Liver (tissue), 9 donors: ENCODE measurements around the gene TBX1. TPM values are rescaled to one million over a fixed set of nuclear protein-coding genes. Genes with fewer than 3 reads are reported as not detected.

ENCODE experiments used
- DNase-seq: peaks from one replicate; pipeline ENCODE4 v3.0.0-alpha.2; 2017; ENCODE audit warnings: low spot score
- H3K27ac ChIP-seq, 2 donors: one replicate each; pipeline ENCODE4 v1.7.0; 2013; ENCODE audit warnings: inconsistent platforms in 2 of 2, low read length in 2 of 2, control low read depth in 1 of 2, low read depth in 1 of 2, mild to moderate bottlenecking in 1 of 2
- H3K27me3 ChIP-seq, 4 donors: one replicate each; pipeline versions ENCODE4 v1.6.1 to v1.7.0; 2013; ENCODE audit warnings: low read length in 3 of 4, inconsistent platforms in 1 of 4, mild to moderate bottlenecking in 1 of 4, moderate library complexity in 1 of 4; ENCODE audit not compliant: control insufficient read depth in 4 of 4, insufficient read depth in 4 of 4
- H3K36me3 ChIP-seq, 4 donors: one replicate each; pipeline versions ENCODE4 v1.6.1 to v1.7.0; 2013; ENCODE audit warnings: low read length in 3 of 4, mild to moderate bottlenecking in 3 of 4, low read depth in 1 of 4, moderate library complexity in 1 of 4; ENCODE audit not compliant: control insufficient read depth in 4 of 4, insufficient read depth in 3 of 4
- H3K4me1 ChIP-seq, 4 donors: one replicate each; pipeline versions ENCODE4 v1.6.1 to v1.7.0; 2013; ENCODE audit warnings: low read length in 3 of 4, mild to moderate bottlenecking in 3 of 4, moderate library complexity in 1 of 4; ENCODE audit not compliant: control insufficient read depth in 4 of 4, insufficient read depth in 4 of 4
- H3K4me3 ChIP-seq, 3 donors: one replicate each; pipeline versions ENCODE4 v1.6.1 to v1.7.0; 2013; ENCODE audit warnings: low read length in 3 of 3, control low read depth in 1 of 3, low read depth in 1 of 3, mild to moderate bottlenecking in 1 of 3
- H3K9ac ChIP-seq, 2 donors: one replicate each; pipeline ENCODE4 v1.7.0; 2013; ENCODE audit warnings: low read length in 2 of 2, mild to moderate bottlenecking in 2 of 2, moderate library complexity in 2 of 2, control low read depth in 1 of 2, low read depth in 1 of 2
- H3K9me3 ChIP-seq, 4 donors: one replicate each; pipeline versions ENCODE4 v1.6.1 to v1.7.0; 2013; ENCODE audit warnings: low read length in 3 of 4; ENCODE audit not compliant: control insufficient read depth in 4 of 4
- CTCF ChIP-seq: fragments of 150-350 bp; IDR thresholded peaks from 2 replicates; pipeline ENCODE4 v1.5.1; 2017; ENCODE audit warnings: improper control_type of control experiment, low read depth, low read length; ENCODE audit not compliant: missing input control
- EGR1 ChIP-seq, 2 donors: IDR thresholded peaks; 2 replicates each; pipeline ENCODE4 v1.6.1; 2016 to 2018; ENCODE audit warnings: antibody characterized with exemption in 2 of 2, low read depth in 2 of 2
- FOXA1 ChIP-seq: IDR thresholded peaks from 2 replicates; pipeline ENCODE4 v1.6.1; 2016; ENCODE audit warnings: antibody characterized with exemption
- FOXA2 ChIP-seq: IDR thresholded peaks from 2 replicates; pipeline ENCODE4 v1.6.1; 2016; ENCODE audit warnings: antibody characterized with exemption
- HNF4G ChIP-seq: IDR thresholded peaks from 2 replicates; pipeline ENCODE4 v1.6.1; 2016; ENCODE audit warnings: antibody characterized with exemption
- JUND ChIP-seq, 2 donors: IDR thresholded peaks; 2 replicates each; pipeline ENCODE4 v1.6.1; 2016; ENCODE audit warnings: antibody characterized with exemption in 2 of 2
- NR2F2 ChIP-seq: IDR thresholded peaks from 2 replicates; pipeline ENCODE4 v1.6.1; 2016; ENCODE audit warnings: antibody characterized with exemption
- REST ChIP-seq: IDR thresholded peaks from 2 replicates; pipeline ENCODE4 v1.6.1; 2016; ENCODE audit warnings: antibody characterized with exemption, mild to moderate bottlenecking
- RXRA ChIP-seq, 2 donors: IDR thresholded peaks; 2 replicates each; pipeline ENCODE4 v1.6.1; 2017 to 2018; ENCODE audit warnings: antibody characterized with exemption in 2 of 2, mild to moderate bottlenecking in 1 of 2
- SP1 ChIP-seq: IDR thresholded peaks from 2 replicates; pipeline ENCODE4 v1.6.1; 2018; ENCODE audit warnings: antibody characterized with exemption, mild to moderate bottlenecking
- YY1 ChIP-seq: IDR thresholded peaks from 2 replicates; pipeline ENCODE4 v1.6.1; 2016; ENCODE audit warnings: antibody characterized with exemption, mild to moderate bottlenecking
- ZBTB33 ChIP-seq: IDR thresholded peaks from 2 replicates; pipeline ENCODE4 v1.6.1; 2016; ENCODE audit warnings: antibody characterized with exemption
- WGBS: extraction: QIAGEN DNeasy Blood & Tissue Kit; methylation state at CpG from one replicate; pipeline ENCODE4 v1.1.7; 2013; 5-methylcytosine and 5-hydroxymethylcytosine counted together
- polyA plus RNA-seq, 2 donors: library from polyadenylated mRNA; stranded (reverse) in 1 of 2; unstranded in 1 of 2; fragments of 200-250 nt in 1 of 2; fragments of >200 nt in 1 of 2; fragmentation: Nextera tagmentation in 1 of 2; extraction: Ambion mirVana in 1 of 2; gene quantifications; one replicate each; pipeline versions ENCODE4 v1.2.1 to v1.2.3, GENCODE V29; 2013 to 2015
- total RNA-seq, 2 donors: library from RNA; depleted of rRNA; stranded (reverse); fragments of >200 nt; gene quantifications; one replicate each; pipeline ENCODE4 v1.2.3, GENCODE V29; 2014
- TF ChIP-seq, protein P1 (sequence below): IDR thresholded peaks from 2 replicates; pipeline ENCODE4 v1.6.1; 2016; ENCODE audit warnings: antibody characterized with exemption
- donor health status: healthy.
- donor health status: healthy.
- donor health status: healthy.
- donor health status: healthy.
- donor health status: healthy.

The TBX1 gene
- total and polyA plus RNA-seq, 4 donors, result 0.17 to 0.18 TPM; not detected in 2

GRCh38 chr22:19764636-19765476 is 4.3 kb downstream of the TBX1 start:
- TF ChIP-seq FOXA2 (no peak), ZBTB33 (no peak), REST (no peak), YY1 (no peak), RXRA (IDR thresholded peaks at IDR 0.05) (no peak), HNF4G (no peak), CTCF (no peak), JUND (IDR thresholded peaks at IDR 0.05) (no peak), SP1 (no peak)
- TF ChIP-seq, protein P1, sequence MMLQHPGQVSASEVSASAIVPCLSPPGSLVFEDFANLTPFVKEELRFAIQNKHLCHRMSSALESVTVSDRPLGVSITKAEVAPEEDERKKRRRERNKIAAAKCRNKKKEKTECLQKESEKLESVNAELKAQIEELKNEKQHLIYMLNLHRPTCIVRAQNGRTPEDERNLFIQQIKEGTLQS, result no peak
- Histone ChIP-seq H3K27me3 (peaks cover 6 to 8% (median 8%) of the 10 kb centered on the region in 4 donors), H3K9me3 (no peaks in the 10 kb centered on the region), H3K9ac (no peak overlapping the region), H3K36me3 (peaks cover 0 to 1% (median 0%) of the 10 kb centered on the region in 4 donors), H3K4me3 (no peak overlapping the region), H3K27ac (no peak overlapping the region), H3K4me1 (peaks cover 5 to 39% (median 8%) of the 10 kb centered on the region in 4 donors)
- 49% methylated on average over 25 of the region's 25 CpGs for WGBS
- no peak for DNase-seq

GRCh38 chr22:19765477-19766239 is 5.1 kb downstream of the TBX1 start:
- Histone ChIP-seq H3K9ac (no peak overlapping the region), H3K4me3 (peak overlapping the region in 1 of 3 donors; percentile 44), H3K36me3 (peaks cover 0 to 1% (median 0%) of the 10 kb centered on the region in 4 donors), H3K27me3 (peaks cover 5 to 9% (median 8%) of the 10 kb centered on the region in 4 donors), H3K4me1 (peaks cover 3 to 35% (median 7%) of the 10 kb centered on the region in 4 donors), H3K9me3 (no peaks in the 10 kb centered on the region), H3K27ac (no peak overlapping the region)
- no peak for DNase-seq
- 5% methylated on average over 83 of the region's 83 CpGs for WGBS
- no peak for TF ChIP-seq YY1
- TF ChIP-seq FOXA2, result no peak
- no peak for TF ChIP-seq JUND (IDR thresholded peaks at IDR 0.05)
- TF ChIP-seq, protein P1, result no peak
- no peak for TF ChIP-seq NR2F2
- no peak for TF ChIP-seq FOXA1
- TF ChIP-seq SP1, result no peak
- TF ChIP-seq RXRA (IDR thresholded peaks at IDR 0.05), result no peak
- no peak for TF ChIP-seq EGR1 (IDR thresholded peaks at IDR 0.05; ENCODE audit: low read depth in 2 of 2)
- no peak for TF ChIP-seq CTCF
- no peak for TF ChIP-seq ZBTB33
